ENCODE measurements around the gene ZNF821. TPM values are rescaled to one million over a fixed set of nuclear protein-coding genes. Genes with fewer than 3 reads are reported as not detected.
A peak's percentile ranks its signal among the peaks of the same experiment; 100 is the strongest.

The ZNF821 gene
- total RNA-seq, 4 donors from 2014 or later = 4.0 to 19.4 (median 8.1) TPM

- Histone ChIP-seq H3K27ac (peak overlapping the region; percentile 94 to 100 (median 98)), H3K36me3 (no peaks in the 10 kb centered on the region), H3K4me1 (peaks cover 14 to 15% of the 10 kb centered on the region in 2 donors), H3K4me3 (peak overlapping the region; percentile 94 to 99 (median 96)), H3K27me3 (no peaks in the 10 kb centered on the region), H3K9me3 (no peaks in the 10 kb centered on the region)
- in situ Hi-C loops (cut with MboI; ENCODE audit: low sequenced_read_pairs in 4 of 4) (loop anchor here in 1 of 4 donors (10.0 kb wide), 1 partner anchor 90 kb away; the partner anchor contains the start of gene AP1G1), intact Hi-C loops (cut with DNase I; ENCODE audit: low total_unique reads) (no loop called here)
- TF ChIP-seq CTCF (IDR thresholded peaks at IDR 0.05 in 4 of 5, conservative IDR thresholded peaks at IDR 0.05 in 1 of 5) (peak in 1 of 5 experiments; percentile 22), POLR2A (IDR thresholded peaks at IDR 0.05) (peak in 1 of 2 donors; percentile 2)
- peak; percentile 30 to 55 for ATAC-seq
- DNase-seq = peak; percentile 50 to 62
Measured at GRCh38 chr16:71894229-71894920, 10.4 kb upstream of the ZNF821 start.

- H3K27ac ChIP-seq = peak overlapping the region; percentile 94 to 100 (median 98)
- H3K36me3 ChIP-seq = no peaks in the 10 kb centered on the region
- H3K27me3 ChIP-seq = no peaks in the 10 kb centered on the region
- peaks cover 9 to 15% of the 10 kb centered on the region in 2 donors for H3K4me1 ChIP-seq
- H3K4me3 ChIP-seq = peak overlapping the region; percentile 94 to 99 (median 96)
- intact Hi-C loops (cut with DNase I; ENCODE audit: low total_unique reads) = no loop called here
- no peak for ATAC-seq
- DNase-seq = no peak
- in situ Hi-C loops (cut with MboI; ENCODE audit: low sequenced_read_pairs in 4 of 4) = loop anchor here in 1 of 4 donors (10.0 kb wide), 1 partner anchor 89 kb away; the partner anchor contains the start of gene AP1G1
- TF ChIP-seq CTCF (IDR thresholded peaks at IDR 0.05 in 4 of 5, conservative IDR thresholded peaks at IDR 0.05 in 1 of 5) (no peak), POLR2A (IDR thresholded peaks at IDR 0.05) (no peak)
- H3K9me3 ChIP-seq = no peaks in the 10 kb centered on the region
Measured at GRCh38 chr16:71893888-71894228, 9.9 kb upstream of the ZNF821 start.

DNA sequence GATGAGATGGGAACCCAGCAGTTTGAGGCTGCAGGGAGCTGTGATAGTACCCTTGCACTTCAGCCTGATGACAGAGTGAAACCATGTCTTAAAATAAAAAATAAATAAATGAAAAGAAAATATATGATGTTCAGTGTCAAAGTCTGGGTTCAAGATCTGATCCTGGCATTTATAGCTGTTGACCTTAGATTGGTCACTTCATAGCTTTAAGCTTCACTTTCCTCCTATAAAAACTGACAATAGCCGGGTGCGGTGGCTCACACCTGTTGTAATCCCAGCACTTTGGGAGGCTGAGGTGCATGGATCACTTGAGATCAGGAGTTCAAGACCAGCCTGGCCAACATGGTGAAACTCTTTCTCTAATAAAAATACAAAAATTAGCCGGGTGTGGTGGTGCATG lies 5.2 kb upstream of the ZNF821 start:
- Histone ChIP-seq H3K9me3 (no peaks in the 10 kb centered on the region), H3K36me3 (no peaks in the 10 kb centered on the region), H3K27me3 (no peaks in the 10 kb centered on the region), H3K4me1 (no peaks in the 10 kb centered on the region), H3K4me3 (no peak overlapping the region), H3K27ac (no peak overlapping the region)
- intact Hi-C loops (cut with DNase I; ENCODE audit: low total_unique reads) = no loop called here
- DNase-seq (no peak), ATAC-seq (no peak)
- no peak for TF ChIP-seq CTCF (IDR thresholded peaks at IDR 0.05 in 4 of 5, conservative IDR thresholded peaks at IDR 0.05 in 1 of 5)
- no peak for TF ChIP-seq POLR2A (IDR thresholded peaks at IDR 0.05)
- in situ Hi-C loops (cut with MboI; ENCODE audit: low sequenced_read_pairs in 4 of 4) = no loop called here

DNA sequence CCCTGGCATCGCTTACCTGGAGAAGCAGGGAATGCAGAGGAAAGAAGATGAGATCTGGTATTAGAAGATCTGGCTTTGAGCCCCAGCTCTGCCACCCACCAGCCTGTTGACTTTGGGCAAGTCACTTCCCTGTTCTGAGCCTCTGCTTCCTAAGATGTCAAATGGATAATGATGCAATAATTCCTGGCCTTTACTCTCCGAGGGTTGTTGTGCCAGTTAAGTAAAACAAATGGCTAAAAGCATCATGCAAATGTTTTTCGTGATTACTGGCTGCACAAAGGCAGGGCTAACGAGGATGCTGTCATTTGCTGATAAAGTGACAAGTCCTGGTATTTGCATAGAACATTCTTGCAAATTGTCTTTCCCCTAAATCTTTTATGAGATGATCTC lies 1.3 kb upstream of the ZNF821 start:
- peaks cover 0 to 8% of the 10 kb centered on the region in 2 donors for H3K36me3 ChIP-seq
- intact Hi-C loops (cut with DNase I; ENCODE audit: low total_unique reads) (loop anchor here (2.0 kb wide), 1 partner anchor 74 kb away; no protein-coding TSS in a partner anchor), in situ Hi-C loops (cut with MboI; ENCODE audit: low sequenced_read_pairs in 4 of 4) (no loop called here)
- no peak overlapping the region for H3K27ac ChIP-seq
- TF ChIP-seq CTCF (IDR thresholded peaks at IDR 0.05 in 4 of 5, conservative IDR thresholded peaks at IDR 0.05 in 1 of 5) = no peak
- peaks cover 7 to 8% of the 10 kb centered on the region in 2 donors for H3K4me1 ChIP-seq
- peak overlapping the region in 1 of 4 donors; percentile 92 for H3K4me3 ChIP-seq
- H3K9me3 ChIP-seq = no peaks in the 10 kb centered on the region
- DNase-seq = no peak
- H3K27me3 ChIP-seq = no peaks in the 10 kb centered on the region
- no peak for ATAC-seq
